HG03103 (cell line): ENCODE measurements around the gene ATP8B4.
"Not testable (repeated sequence)": the region's sequence is repeated elsewhere in the genome, so short reads cannot be mapped to it uniquely, and the experiment has no call there.

Experiments
- ATAC-seq: cut with Tn5 transposase; IDR thresholded peaks from one replicate; pipeline ENCODE4 v1.9.1; 2021; ENCODE audit warnings: low read depth; ENCODE audit not compliant: unreplicated experiment

ATP8B4 gene

DNA sequence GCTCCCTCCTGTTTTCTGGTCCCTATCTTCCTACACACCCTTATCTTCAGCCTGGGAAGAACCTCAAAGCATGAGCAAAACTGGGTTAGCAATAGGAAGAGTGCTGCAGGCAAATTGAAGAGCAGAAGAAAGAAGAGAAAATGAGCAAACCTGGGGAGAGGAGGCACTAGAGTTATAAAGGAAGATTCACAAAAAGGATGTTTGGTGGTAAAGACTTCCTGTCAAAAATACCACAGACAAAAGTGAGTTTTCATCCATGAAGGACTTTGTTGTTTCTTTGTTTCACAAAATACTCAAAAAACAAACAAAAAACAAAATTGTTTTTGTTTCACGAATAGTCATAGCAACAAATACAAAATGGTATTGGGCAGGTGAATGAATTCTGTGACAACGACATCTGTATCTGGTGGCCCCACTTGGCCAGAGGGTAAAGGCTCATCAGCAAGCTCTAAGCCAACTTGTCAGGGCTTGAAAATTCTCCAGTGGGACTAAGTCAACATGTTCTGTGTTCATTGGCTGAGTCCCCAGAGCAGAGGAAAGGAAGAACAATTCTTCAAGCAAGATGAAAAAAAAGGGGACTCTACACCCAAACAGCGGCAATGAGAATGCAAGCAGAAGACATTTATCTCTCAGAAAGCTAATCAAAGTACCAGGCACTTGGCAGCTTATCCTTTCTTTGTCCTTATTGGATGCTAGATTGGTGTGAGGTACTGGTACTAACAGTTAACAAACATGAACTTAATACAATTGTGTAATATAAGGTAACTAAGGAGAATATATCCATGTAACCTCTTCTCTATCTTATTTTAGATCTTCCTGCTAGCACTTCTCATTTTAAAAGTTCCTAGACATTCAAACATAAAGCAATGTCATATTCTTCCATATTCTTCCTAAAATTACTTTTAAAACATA lies 9.7 kb downstream of the ATP8B4 start:
- ATAC-seq = no peak

DNA sequence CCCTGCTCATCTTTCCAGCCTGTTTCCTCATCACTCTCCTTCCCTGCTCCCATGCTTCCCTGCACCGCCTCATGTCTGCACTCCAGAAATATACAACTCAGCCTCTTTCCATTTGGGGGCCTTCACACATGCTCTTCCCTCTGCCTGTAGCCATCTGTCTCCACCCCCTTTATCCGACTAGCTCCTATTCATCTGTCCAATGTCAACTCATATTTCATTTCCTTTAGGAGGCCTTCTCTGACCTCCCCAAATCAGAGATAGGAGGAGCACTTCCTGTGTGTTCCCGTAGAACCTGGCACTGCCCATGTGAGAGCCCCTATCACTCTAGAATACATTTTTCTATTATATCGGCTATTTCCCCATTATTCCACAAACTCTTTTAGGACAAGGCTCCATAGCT lies 10.6 kb downstream of the ATP8B4 start:
- ATAC-seq = no peak

DNA sequence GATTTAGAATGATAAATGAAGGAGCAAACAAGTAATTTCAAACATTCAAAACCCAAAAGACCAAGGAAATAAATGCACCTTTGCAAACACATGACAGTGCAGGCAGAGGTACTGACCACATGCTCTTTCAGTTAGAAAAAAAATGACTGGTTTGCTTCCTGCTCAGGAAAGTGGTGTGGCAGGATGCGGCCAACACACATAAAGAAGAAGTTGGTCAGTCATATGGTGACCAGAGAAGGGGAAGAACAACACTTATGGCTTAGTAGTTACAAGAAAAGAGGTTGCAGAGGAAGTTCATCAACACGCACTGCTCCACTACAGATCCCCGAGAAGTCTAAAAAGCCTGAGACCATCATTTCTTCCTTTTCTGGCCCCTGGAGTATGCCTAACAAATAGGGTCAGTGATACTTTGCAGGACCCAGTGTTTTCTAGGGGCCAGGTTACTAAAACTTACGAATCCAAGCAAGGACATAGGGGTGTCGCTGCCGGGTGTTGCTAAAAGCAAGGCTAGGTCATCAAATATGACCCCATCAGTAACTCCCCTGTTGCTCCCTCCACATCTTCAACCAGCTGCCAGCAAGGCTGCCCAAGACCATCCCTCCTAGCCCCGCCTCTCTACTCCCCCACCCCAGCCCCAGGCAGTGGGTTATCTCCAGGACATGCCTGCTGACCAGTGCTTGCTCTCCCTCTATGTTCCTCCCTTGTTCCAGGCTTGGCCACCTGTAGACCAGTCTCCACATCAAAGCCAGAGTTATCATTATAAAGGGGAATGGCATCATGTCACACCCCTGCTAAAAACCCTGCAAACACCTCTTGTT lies 11.2 kb downstream of the ATP8B4 start:
- ATAC-seq = peak; percentile 95

DNA sequence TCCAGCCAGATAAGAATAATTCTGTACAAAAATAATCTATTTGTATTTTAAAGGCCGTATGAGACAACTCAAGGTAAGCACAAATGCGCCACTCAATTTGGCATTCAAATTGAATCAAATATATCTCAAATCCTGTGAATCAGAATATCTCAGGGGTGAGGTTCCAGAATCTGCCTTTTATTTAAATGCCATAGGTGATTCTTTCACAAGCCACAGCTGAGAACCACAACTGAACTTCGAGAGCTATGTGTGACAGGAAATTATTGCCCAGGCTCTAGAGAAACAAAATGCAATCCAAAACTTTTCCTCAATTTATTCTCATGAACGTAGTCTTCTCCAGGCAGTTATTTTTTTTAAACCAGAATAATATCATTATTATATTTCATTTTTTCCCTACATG lies 11.9 kb downstream of the ATP8B4 start:
- ATAC-seq = no peak

DNA sequence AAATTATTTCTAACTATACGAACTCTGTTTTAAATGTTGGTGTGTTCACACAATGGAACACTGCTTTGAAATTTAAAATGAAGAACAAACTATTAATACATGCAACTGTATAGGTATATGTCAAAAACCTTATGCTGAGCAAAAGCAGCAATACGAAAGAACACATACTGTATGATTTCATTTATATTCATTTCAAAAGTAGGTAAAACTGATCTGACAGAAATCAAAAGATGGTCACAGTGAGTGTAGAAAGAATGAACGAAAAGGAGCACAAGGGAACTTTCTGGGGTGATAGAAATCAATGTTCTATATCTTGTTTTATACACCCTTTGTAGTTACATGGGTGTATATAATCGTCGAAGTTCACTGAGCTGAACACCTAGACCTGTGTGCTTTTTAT lies 12.6 kb downstream of the ATP8B4 start:
- no peak for ATAC-seq

DNA sequence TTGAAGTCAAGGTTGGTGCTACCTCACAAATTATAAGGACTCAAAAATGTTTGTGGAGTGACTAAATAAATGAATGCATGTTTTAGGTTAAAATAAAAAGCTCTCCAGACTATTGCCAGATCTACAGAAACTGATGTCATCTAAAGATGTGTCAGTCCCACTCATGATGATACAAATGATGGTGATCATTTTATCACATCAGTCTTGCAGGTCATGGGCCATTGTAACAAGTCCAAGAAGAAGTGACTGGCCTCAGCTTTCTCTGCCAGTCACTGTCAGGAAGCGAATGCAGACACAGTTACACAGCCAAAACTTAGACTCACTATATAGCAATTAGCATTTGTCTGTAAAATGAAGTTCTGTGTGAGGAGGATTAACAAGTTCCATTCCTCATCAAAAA lies 18.5 kb downstream of the ATP8B4 start:
- no peak for ATAC-seq

DNA sequence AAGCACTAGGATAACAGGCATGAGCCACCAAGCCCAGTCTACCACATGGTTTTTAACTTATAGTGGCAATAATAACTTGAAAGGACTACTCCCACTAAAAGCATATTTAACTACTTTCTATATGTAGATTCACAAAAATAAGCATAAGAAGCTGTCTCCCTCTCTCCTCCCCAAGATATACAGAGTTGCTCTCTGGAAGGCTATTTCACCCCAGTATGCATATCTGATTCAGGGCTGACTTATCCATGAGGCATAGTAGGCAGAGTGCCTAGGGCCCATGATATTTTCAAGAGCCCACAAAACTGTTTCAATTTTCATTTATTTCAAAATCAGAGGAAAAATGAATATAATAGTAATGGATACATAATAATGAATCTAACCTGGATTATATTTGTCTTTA lies 20.5 kb downstream of the ATP8B4 start:
- ATAC-seq = no peak

DNA sequence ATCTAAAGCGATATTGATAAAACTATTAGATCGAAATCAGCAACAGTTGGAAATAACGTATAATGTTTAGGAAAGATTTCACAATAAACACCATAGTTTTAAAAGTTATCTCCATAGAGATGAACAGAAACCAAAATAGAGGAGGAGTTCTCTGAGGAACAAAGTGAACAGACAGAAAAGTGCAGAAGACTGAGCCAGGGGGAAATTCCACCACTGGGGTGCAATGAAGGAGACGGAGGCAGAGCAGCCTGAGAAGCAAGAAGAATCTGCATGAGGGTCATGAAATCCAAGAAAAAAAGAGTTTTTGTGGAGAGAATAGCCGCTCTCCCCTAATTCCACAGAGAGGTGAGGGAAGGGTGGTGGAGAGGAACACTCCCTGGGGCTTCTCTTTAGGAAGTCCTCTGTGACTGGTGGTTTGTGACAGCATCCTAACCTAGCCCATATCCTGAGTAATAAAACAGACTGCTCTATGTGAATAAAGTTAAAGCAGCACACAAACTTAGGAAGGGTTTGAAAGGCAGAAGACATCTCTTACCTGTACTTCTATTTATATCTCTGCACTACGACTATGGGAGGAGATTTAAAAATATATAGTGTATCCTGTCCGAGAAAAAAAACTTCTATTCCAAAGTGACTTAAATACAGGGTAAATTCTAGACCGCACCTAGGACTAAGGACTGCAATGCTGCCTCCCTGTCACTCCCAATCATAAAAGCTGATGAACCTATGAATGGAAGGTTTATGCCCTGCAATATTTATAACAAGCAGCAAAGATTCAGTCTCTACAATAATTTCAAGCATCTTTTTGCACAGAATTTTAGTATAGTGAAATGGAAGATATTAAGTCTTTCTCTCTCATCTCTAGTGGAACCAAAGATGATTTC lies 22.9 kb downstream of the ATP8B4 start:
- no peak for ATAC-seq

DNA sequence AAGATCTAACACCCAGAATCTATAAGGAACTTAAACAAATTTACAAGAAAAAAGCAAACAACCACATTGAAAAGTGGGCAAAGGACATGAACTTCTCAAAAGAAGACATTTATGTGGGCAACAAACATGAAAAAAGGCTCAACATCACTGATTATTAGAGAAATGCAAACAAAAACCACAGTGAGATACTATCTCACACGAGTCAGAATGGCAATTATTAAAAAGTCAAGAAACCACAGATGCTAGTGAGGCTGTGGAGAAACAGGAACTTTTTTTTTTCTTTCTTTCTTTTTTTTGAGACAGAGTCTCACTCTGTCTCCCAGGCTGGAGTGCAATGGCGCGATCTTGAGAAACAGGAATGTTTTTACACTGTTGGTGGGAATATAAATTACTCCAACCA lies 29.6 kb downstream of the ATP8B4 start:
- ATAC-seq = not testable (repeated sequence)

DNA sequence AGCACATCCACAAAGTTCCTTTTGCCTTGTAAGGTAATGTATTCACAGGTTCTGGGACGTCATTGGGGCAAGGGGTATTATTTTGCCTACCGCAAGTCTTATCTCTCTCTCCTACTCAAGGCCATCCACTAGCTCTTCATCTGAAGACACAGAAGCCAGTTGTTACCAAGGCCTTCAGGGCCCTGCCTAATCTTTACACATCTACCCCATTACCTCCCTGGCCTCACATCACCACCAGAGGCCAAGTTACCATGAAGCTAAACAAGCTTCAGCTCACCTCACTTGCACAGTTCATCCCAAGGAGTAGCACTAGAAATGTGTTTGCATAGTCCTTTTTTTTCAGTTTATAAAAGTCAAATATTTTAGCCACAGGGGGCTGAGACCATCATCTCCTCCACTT lies 34.1 kb downstream of the ATP8B4 start:
- ATAC-seq = no peak

DNA sequence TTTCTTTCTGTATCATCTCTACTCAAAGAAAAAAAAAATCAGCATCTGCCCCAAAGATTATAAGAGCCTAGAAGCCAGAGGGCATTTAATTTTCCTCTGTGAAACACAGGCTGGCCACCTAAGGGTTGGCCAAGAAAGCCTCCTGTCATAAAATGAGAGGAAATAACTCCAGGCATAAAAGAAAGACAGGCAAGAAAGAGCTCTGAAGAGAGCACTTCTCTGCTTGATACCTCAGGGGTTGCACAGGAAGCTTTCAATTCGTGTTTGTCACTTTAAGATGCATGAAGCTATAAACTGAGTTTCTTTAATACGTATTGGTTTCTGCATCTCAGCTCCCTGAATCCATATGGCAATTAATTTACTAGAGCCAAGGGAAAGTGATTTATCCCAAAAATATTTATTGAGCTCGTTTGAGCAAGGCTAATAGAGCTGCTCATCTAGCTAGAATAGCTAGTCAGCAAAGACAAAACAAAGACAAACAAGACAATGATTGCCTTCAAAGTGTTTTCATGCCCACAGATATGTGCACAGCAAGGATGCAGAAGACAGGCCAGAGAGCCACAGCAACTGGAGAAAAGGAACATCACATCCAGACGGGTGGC lies 35.5 kb downstream of the ATP8B4 start:
- ATAC-seq = no peak

DNA sequence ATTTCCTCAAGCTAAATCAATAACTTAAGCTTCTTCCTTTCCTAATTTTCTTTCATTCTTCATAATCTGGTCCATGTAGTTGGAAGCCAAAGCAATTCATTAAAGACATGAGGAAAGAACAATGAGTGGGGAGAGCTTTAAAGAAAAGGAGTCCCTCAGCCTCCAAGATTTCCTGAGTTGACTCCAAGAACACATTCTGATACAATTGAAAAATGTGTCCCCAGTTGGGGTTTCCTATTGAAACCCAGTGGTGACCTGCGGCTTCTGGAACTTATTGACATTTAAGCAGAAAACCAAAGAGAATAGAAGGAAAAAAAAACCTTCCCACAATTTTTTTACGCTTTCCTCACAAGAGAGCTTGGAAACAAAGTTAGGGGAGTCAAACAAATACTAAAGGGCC lies 37.0 kb downstream of the ATP8B4 start:
- no peak for ATAC-seq

DNA sequence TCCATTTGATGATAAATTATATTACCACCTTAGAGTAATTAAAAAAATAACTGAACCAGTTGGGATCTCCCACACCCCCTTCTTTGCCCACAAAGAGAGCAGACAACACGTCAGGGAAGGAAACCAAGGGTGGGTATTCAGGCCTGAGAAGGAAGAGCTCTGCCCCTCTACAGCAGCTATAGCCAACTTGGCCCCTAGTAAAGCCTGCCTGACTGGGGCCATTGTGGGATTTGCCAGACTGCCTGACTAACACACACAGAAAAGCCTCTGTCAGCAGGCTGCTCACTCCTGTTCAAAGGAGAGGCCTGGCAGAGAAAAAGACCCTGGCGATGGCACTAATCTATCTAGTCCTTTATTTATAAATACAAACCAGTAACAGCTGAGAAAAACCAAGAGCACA lies 41.4 kb downstream of the ATP8B4 start:
- ATAC-seq = no peak

DNA sequence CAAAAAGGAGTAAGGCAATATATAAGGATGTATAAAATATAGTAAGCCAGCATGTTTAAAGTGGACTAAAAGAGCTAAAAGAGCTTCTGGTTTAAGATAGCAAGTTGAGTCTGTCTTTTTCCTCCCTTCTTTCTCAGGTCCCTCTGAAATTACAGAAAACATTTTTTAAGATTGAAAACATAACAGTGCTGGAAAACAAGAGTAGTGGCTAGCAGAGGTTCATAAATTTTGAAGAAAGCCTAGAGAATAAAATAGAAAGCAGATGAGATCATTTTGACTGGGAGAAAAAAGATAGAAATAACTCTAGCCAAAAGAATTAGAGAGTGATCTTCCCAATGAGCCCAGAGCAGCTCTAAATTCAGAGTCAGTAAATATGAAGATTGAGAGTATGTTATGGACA lies 41.9 kb downstream of the ATP8B4 start:
- no peak for ATAC-seq

DNA sequence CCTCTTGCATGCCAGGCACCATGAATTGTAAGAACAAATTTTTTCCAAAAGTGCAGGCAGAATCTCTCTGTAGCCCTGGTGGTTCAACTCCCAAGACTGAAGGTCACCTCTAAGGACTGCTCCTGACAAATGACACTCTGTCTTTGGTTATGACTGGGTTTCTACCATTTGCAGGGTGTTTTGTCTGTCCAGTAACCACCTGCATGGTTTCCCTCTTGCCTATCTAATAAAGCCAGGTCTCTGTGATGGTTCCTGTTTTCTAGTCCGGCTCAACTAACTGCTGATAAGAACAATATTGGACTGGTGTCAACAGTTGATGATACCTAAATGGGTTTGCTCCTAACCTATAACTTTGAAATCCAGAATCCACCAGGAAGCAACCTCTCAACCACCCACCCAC lies 43.7 kb downstream of the ATP8B4 start:
- ATAC-seq = no peak

DNA sequence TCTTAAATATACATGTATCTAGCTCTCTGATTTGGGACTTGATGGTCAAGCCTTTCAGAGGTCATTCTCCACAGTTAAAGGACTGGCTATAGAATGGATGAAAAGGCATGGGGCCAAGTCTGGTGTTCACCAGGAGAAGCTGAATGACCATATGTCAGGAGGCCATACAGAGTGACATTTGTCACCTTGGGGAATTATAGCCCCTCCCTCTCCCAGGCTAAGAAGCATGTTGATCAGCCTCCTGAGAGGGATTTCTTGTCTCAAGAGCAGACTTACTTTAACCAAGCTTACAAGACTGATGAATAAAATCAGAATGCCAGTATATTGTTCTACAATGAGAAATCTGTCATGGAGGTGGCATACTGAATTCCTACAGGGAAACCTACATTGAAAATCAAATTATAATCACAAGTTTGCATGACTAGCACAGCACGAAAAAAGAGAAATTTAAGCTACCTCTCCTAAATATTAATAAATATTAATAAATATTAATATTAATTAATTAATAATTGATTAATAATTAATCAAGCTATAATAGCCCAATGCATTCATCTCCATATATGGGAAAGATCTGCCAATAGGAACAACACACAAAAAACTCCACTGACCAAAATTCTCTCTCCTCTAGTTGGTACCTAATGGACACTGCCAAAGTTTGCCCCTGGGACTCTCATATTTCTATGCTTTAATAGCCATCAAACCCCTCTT lies 47.3 kb downstream of the ATP8B4 start:
- no peak for ATAC-seq

DNA sequence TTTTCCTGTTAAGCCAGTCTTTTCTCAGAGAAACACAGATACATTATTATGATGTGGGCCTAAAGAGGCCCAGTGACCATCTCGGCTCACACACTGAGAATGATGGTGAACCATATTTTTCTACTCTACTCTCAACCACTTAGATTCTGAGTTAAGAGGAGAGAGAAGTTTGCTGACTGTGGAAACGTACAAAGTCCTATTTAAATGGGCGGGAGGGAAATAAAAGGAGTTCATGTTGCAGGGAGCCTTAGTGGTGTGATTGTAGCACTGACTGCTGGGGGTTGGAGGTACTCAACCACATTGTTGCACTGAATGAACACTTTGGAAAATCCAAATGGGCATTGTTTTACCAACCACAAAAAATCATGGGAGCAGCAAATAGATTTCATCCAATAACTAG lies 51.0 kb downstream of the ATP8B4 start:
- ATAC-seq = no peak

DNA sequence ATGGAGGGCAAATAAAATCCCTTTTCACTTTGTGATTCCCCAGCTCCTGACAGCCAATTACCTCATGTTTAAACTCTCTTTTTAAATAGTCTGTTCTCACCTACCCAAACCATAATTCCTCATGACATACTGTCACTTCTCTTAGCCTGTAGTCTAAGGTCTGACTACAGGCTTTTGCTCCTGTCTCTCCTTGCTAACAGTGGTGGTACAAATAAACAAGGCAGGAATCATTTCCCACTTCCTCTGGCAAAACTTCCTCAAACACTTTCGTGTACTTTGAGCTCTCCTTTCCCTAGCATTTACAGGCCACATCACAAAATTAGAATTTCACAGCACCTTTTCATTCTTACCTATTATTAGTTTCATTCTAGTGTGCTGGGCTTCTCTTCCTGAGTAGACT lies 51.8 kb downstream of the ATP8B4 start:
- ATAC-seq = no peak

DNA sequence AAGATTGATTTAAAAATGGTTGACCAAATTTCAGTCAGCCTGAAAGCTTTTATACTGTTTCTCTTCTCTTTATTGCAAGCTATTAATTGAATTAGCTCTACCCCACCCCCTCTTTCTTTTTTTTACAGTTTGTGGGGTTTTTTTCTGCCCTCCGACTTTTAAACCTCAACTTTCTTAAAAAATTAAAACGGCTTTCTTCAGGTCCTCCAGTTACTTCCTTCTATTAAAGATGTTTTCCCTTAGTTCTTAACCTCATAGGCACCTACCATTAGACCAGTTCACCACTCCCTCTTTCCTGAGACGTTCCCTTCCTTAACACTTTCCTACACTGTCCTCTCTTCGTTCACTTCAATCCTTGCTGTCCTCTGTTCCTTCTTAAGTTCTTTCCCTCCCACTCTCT lies 52.4 kb downstream of the ATP8B4 start:
- ATAC-seq = no peak

DNA sequence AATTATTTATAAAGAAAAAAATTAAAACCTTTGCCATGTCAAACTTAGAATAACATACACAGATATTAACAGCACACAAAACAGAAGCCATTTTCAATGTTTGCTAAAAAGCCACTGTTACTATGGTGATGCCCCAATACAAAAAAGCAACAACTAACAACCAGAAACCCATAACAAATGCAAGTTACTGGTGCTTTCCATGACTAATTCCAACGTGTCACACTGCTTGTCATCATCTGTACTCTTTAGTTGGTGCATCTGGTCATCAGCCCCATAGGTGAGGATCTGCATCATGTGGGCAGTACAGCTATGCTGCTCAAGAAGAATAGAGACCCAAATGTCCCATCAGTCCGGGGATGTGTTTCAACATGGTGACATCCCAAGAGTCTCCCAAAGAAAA lies 52.8 kb downstream of the ATP8B4 start:
- ATAC-seq = no peak
